Erythroblast (primary cell): Measurements from ENCODE around the gene VANGL2.

Experiments
- GATA1 ChIP-seq: IDR thresholded peaks from 2 replicates; pipeline ENCODE4 v1.6.1; 2011; ENCODE audit warnings: low read depth, mild to moderate bottlenecking, control low read depth, low read length, moderate library complexity
- POLR2A ChIP-seq: IDR thresholded peaks from 2 replicates; pipeline ENCODE4 v1.6.1; 2011; ENCODE audit warnings: mild to moderate bottlenecking, low read length

DNA sequence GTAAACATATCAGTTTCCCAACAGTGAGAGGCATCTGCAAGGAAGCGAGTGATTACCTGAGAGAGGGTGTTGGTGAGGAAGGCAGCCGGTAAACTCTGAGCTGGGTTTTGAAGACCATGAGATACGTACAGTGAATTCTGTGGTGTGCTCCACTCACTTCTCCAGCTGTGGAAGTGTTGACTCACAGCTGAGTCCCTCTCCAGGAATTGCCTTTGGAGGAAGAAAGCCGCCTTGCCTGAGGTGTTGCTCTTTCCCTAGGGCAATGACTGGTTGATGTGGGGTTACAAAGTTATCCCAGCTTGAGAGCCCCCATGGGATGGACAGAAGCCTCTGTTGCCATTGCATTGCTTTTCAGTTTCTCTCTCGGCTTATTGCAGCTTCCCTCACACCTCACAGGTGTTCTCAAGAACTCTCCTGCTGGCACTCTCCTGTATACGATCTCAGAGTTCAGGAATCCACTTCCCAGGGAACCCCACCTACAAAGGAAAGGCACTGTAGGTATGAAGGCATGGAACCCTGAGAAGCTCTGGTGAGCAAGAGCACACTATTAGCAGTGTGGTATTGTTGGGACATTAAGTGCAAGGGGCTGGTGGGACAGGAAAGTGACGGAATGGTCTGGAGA is 22.7 kb upstream of the VANGL2 start:
- TF ChIP-seq POLR2A: no peak
- no peak for TF ChIP-seq GATA1
